ENCODE measurements around the gene RPS6KA4.

DNA sequence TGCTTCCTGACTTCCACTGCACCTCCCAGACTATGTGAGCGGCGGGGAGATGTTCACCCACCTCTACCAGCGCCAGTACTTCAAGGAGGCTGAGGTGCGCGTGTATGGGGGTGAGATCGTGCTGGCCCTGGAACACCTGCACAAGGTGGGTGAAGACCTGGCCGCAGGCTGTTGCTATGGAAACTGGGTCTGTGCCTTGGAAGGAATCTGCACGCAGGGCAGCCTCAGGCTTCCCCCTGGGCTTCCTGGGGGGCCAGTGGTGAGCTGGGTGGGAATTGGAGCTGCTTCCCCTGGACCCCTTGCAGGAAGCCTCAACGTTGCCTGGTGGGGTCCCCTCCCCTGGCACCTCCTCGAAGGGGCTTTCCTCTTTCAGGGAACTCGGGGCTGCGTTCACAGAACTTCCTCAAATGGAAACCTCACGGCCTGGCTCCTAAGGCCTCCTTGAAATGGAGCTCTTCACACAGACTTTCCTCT lies 1.5 kb downstream of the RPS6KA4 start:
- TF ChIP-seq RFX5 (IDR thresholded peaks at IDR 0.05; ENCODE audit: low read length) (no peak), POLR2AphosphoS5 (IDR thresholded peaks at IDR 0.05; ENCODE audit: low read depth, low read length) (no peak), MAX (IDR thresholded peaks at IDR 0.05; ENCODE audit: low read depth) (no peak), SMC3 (IDR thresholded peaks at IDR 0.05; ENCODE audit: low read depth, low read length) (no peak), EZH2phosphoT487 (IDR thresholded peaks at IDR 0.05; ENCODE audit: borderline replicate concordance, low read depth) (no peak), USF2 (IDR thresholded peaks at IDR 0.05; ENCODE audit: borderline replicate concordance, low read depth, low read length) (no peak), MXI1 (IDR thresholded peaks at IDR 0.05; ENCODE audit: low read depth, low read length) (no peak), YY1 (IDR thresholded peaks at IDR 0.05; ENCODE audit: low read depth) (no peak)
- TF ChIP-seq, protein P1, sequence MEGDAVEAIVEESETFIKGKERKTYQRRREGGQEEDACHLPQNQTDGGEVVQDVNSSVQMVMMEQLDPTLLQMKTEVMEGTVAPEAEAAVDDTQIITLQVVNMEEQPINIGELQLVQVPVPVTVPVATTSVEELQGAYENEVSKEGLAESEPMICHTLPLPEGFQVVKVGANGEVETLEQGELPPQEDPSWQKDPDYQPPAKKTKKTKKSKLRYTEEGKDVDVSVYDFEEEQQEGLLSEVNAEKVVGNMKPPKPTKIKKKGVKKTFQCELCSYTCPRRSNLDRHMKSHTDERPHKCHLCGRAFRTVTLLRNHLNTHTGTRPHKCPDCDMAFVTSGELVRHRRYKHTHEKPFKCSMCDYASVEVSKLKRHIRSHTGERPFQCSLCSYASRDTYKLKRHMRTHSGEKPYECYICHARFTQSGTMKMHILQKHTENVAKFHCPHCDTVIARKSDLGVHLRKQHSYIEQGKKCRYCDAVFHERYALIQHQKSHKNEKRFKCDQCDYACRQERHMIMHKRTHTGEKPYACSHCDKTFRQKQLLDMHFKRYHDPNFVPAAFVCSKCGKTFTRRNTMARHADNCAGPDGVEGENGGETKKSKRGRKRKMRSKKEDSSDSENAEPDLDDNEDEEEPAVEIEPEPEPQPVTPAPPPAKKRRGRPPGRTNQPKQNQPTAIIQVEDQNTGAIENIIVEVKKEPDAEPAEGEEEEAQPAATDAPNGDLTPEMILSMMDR (IDR thresholded peaks at IDR 0.05), result no peak

Measured in SK-N-SH (cell line).